ENCODE measurements around the gene ARFRP1. TPM values are rescaled to one million over a fixed set of nuclear protein-coding genes. Genes with fewer than 3 reads are reported as not detected.

The ARFRP1 gene
- total RNA-seq, 1 donor from 2014 or later = 16.3 TPM

DNA sequence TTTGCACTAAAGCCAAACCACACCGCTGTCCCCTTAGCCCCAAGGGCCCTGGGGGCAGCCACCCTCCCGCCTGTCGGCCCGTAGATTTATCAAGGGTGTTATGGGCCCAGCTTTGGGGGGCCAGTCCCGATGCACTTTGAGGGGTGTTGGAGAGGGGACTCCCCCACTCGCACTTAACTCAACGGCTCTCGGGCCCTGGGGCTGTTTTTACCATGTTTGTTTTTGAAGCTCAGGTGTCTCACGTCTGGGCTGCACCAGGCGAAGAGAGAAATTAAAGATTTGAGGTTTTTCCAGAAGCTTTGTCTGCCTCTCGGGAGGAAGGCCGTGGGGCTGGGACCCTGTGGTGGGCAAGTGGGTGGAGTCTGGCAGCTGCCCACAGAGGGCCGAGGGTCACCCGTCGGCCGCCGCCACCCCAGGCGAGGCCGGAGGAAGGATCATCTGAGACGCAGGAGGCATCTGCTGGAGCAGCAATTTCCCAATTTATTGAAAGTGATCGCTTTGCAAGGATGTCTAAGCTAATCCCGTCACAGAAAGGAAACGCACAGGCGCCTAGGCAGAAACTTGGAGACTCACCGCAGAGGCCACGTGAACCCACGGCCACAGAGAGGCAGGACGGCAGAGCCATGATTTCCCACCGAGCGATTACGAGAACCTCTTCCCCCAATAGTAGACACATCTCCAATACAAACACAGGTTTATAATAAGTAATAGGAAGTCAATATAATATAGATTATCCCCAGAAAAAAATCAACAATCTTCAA, 35.6 kb upstream of the ARFRP1 start:
- no peak for DNase-seq

DNA sequence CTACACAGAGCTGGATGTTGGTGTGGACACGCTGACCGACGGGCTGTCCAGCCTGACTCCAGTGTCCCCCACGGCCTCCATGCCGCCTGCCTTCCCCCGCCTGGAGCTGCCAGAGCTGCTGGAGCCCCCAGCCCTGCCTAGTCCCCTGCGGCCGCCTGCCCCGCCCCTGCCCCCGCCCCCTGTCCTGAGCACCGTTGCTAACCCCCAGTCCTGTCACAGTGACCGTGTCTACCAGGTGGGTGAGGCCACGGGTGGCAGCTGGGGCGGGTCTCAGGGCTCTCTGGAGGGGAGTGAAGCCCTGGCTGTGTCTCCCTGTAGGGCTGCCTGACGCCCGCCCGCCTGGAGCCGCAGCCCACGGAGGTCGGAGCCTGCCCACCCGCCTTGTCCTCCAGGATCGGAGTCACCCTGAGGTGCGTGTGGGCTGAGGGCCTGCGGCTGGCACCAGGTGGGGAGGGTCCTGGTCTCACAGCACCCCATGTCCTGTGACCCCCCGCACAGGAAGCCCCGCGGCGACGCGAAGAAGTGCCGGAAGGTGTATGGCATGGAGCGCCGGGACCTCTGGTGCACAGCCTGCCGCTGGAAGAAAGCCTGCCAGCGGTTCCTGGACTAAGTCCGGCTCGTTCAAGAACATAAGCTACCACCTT, 34.7 kb upstream of the ARFRP1 start:
- no peak for DNase-seq

DNA sequence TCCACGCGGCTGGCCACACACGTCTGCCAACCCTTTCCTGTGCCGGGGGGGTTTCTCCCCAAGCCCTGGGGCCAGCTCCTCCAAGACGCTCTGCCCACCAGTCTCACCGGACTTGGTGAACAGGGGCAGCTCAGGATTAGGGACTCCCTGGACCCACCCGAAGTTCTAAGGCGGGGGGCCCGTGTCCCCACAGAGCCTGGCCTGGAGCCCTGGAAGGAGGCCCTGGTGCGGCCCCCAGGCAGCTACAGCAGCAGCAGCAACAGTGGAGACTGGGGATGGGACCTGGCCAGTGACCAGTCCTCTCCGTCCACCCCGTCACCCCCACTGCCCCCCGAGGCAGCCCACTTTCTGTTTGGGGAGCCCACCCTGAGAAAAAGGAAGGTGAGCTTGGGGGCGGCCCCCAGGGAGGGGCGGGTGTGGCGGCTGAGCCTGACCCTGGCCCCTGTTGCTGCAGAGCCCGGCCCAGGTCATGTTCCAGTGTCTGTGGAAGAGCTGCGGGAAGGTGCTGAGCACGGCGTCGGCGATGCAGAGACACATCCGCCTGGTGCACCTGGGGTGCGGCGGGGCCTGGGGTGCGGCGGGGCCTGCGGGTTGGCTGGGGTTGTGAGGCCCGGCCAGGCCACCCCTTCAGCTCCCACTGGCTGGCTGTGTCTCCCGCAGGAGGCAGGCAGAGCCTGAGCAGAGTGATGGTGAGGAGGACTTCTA, 34.1 kb upstream of the ARFRP1 start:
- DNase-seq = no peak

- DNase-seq = no peak
Observed at GRCh38 chr20:63741354-63741675, 33.5 kb upstream of the ARFRP1 start.

- peak; percentile 88 for DNase-seq
Observed at GRCh38 chr20:63740627-63741353, 33.0 kb upstream of the ARFRP1 start.

- no peak for DNase-seq
Observed at GRCh38 chr20:63740070-63740626, 32.4 kb upstream of the ARFRP1 start.

DNA sequence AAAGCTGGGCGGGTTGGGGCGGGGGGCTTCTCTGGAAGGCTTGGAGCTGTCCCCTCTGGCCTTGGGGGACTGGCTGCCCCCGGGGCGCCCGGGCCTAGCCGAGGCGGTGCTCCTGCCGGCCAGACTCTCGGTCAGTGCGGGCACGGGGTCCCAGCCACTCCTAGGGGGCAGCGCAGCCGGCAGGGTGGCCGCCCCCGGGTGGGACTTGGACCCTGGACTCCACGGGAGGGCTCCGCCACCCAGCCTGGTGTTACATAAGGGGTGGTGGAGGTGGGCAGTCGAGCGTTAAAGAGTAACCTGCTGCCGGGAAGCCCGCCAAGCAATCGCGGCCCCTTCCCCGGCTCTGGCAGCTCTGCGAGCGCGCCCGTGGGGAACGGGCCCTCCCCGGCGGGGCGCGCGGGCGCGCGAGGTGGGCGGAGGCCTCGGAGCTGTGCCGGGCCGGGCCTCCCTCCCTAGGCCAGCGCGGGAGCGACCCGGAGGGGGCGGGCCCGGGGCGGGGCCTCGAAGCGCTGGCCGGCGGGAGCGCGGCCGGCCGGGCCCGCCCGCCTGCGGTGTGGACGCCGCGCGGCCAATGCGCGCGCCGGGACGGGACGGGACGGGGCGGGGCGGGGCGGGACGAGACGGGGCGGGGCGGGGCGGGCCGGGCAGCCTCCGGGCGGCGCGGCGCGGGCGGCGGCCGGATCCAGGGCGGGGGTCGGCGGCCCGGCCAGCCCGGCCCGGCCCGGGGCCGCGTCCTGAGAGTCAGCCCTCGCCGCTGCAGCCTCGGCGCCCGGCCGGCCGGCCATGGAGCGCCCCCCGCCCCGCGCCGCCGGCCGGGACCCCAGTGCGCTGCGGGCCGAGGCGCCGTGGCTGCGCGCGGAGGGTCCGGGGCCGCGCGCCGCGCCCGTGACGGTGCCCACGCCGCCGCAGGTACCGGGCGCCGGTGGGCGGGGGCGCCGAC, 31.6 kb upstream of the ARFRP1 start, which contains the start of gene SLC2A4RG:
Gene SLC2A4RG (plus strand): TSS at position 647 of the 940 bp plus-strand sequence. CDS start 137 bp downstream, at position 784.
- peak; percentile 58 for DNase-seq

GRCh38 chr20:63738687-63739129, 30.9 kb upstream of the ARFRP1 start:
- DNase-seq = no peak

DNA sequence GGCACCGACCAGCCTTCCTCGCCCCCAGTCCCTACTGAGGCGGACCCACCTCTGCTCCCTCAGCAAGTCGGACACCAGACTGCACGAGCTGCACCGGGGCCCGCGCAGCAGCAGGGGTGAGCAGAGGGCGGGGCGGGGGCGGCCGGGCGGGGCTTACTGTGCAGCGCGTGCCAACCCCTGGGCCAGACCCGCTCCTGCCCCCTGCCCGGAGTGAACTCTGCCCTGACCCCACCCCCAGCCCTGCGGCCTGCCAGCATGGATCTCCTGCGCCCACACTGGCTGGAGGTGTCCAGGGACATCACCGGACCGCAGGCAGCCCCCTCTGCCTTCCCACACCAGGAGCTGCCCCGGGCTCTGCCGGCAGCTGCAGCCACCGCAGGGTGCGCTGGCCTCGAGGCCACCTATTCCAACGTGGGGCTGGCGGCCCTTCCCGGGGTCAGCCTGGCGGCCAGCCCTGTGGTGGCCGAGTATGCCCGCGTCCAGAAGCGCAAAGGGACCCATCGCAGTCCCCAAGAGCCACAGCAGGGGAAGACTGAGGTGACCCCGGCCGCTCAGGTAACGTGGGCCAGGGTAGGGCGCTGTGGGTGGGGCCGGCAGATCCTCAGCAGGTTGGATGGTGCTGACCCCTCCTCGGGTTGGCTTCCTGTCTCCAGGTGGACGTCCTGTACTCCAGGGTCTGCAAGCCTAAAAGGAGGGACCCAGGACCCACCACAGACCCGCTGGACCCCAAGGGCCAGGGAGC, 30.3 kb upstream of the ARFRP1 start:
- no peak for DNase-seq

DNA sequence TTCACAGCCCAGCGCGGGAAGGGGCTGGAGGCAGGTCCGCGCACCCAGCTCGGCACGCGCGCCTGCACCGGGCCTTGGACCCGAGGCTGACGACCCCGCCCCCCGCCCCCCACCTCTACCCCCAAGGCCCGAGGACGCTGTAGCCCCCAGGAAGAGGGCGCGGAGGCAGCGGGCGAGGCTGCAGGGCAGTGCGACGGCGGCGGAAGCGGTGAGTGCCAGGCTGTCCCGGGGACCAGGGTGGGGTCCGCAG, 29.8 kb upstream of the ARFRP1 start:
- DNase-seq = no peak

DNA sequence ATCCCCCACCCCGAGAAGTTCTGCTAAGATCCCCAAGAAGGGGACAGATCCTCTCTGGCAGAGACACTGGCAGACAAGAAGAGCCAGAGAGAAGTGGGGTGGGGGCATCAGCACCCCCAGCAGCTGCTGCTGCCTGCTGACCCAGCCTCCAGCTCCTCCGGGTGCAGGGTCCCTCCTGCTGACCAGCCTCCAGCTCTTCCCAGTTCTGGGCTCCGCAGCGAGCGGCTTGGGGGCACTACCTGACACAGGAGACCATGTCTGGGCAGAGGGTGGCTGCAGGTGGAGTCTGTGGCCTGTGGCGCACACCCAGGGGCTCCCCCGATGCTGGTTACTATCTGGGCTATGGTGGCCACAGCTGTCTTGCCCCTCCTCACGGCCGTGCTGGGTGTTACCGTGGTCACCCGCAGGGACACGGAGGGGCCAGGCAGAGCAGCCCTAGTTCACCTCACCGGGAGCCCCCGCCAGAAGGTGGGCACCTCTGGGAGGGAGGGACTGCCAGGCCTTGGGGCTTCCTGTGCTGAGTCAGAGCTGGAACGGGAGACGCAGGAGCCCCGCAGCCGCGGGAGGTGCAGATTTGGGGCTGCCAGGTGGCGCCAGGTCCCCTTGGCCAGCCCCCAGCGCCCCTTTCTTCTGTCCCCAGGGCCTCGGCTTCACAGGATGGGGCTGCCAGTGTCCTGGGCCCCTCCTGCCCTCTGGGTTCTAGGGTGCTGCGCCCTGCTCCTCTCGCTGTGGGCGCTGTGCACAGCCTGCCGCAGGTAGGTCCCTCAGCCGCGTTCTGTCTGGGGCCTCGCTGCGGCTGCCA, 29.3 kb upstream of the ARFRP1 start:
- no peak for DNase-seq

GRCh38 chr20:63735859-63736718, 28.3 kb upstream of the ARFRP1 start, which contains the start of gene LIME1:
Gene LIME1 (plus strand): TSS chr20:63736664. CDS start chr20:63737550, 886 bp downstream.
- no peak for DNase-seq

DNA sequence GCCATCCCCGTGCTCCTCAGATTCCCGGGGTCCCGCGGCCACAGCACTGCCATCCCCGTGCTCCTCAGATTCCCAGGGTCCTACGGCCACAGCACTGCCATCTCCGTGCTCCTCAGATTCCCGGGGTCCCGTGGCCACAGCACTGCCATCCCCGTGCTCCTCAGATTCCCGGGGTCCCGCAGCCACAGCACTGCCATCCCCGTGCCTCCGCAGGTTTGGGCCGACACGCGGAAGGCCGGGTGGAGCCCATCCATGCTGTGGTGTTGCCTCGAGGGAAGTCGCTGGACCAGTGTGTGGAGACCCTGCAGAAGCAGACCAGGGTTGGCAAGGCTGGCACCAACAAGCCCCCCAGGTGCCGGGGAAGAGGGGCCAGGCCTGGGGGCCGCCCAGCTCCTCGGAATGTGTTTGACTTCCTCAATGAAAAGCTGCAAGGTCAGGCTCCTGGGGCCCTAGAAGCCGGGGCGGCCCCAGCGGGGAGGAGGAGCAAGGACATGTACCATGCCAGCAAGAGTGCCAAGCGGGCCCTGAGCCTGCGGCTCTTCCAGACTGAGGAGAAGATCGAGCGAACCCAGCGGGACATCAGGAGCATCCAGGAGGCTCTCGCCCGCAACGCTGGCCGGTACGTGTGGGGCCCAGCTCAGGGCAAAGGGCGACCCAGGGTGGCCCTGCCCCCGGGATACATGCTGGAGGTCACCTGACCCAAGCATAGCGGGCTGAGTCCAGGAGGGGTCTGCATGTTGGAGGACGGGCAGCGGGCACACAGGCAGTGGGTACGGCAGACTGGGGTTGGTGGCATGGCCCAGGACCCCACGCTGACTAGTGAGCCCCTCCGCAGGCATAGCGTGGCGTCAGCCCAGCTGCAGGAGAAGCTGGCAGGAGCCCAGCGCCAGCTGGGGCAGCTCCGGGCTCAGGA, 27.4 kb upstream of the ARFRP1 start:
- no peak for DNase-seq

DNA sequence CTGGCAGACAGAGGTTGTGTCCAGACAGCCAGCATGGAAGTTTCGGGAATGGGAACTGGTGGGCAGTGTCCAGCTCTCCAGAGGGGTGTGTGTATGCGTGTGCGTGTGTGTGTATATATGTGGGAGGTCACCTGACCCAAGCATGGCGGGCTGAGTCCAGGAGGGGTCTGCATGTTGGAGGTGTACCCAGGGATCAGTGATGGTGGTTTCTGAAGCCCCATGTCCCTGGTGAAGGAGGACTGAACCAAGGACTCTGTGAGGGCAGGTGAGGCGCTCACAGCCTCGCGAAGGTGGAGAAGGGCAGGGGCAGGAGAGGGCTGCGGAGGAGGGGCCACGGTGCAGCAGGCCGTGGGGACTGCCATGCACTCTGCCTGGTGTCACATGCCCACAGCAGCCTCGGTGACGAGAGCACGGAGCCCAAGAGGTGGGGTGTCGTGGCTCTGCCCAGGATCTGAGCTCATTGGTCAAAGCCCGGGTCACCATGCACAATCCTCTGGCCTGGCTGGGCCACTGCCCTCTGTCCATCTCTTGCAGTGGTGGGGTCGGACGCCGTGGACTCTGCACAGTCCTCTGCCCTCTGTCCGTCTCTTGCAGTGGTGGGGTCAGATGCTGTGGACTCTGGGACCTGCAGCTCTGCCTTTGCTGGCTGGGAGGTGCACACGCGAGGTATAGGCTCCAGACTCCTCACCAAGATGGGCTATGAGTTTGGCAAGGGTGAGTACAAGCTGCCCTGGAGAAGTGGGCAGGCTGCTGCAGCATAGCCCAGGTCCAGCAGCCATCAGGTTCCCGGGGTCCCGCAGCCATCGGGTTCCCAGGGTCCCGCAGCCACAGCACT, 26.6 kb upstream of the ARFRP1 start:
- DNase-seq = no peak

- no peak for DNase-seq
Observed at GRCh38 chr20:63733579-63734081, 25.9 kb upstream of the ARFRP1 start.

GRCh38 chr20:63733117-63733516, 25.3 kb upstream of the ARFRP1 start:
- no peak for DNase-seq

Measured in skin of body (tissue), 2 donors.